IPS DF 4.7 (cell line): Measurements from ENCODE around the gene SSB.
A peak's percentile ranks its signal among the peaks of the same experiment; 100 is the strongest.
"Not testable (repeated sequence)": the region's sequence is repeated elsewhere in the genome, so short reads cannot be mapped to it uniquely, and the experiment has no call there.

ENCODE experiments used
- DNase-seq: peaks from one replicate; pipeline ENCODE4 v3.0.0-alpha.2; 2013; ENCODE audit warnings: low spot score; ENCODE audit errors: extremely low read depth

Gene SSB

GRCh38 chr2:169781249-169782013, 17.2 kb upstream of the SSB start:
- DNase-seq, result no peak

- no peak for DNase-seq
These were observed 16.2 kb upstream of the SSB start for GRCh38 chr2:169782513-169782912.

- no peak for DNase-seq
These were observed 8.1 kb upstream of the SSB start for GRCh38 chr2:169790581-169790980.

- no peak for DNase-seq
These were observed 3.5 kb upstream of the SSB start for GRCh38 chr2:169795181-169795580.

GRCh38 chr2:169796441-169796840, 2.2 kb upstream of the SSB start:
- no peak for DNase-seq

DNA sequence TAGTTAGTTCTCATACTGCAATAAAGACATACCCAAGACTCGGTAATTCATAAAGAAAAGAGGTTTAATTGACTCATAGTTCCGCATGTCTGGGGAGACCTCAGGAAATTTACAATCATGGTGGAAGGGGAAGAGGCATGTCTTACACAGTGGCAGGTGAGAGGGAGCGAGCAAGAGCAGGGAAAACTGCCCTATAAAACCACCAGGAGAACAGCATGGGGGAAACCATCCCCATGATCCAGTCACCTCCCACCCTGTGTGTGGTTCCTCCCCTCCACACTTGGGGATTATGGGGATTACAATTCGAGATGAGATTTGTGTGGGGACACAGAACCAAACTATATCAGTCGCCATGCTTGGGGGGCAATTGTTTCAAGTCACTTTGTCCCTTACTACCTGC, 1.1 kb upstream of the SSB start:
- DNase-seq, result no peak

DNA sequence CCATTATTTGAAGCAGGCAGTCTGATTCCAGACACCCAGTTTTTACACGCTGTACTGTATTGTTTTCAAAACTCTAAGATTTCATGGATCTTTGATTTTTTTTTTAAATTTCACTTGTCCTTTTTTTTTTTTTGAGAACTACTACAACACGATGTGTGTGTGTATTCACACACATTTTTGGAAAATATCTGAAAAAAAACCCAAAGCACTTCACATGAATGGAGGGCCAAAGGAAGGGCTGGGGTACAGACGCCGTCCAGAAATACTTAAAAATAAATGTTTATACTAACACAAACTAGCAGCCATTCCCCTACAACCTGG, 314 bp upstream of the SSB start:
- no peak for DNase-seq

- DNase-seq, result no peak
These were observed 4.8 kb downstream of the SSB start for GRCh38 chr2:169803480-169803879.

- DNase-seq, result no peak
These were observed 7.9 kb downstream of the SSB start for GRCh38 chr2:169806586-169806985.

- DNase-seq, result no peak
These were observed 9.6 kb downstream of the SSB start for GRCh38 chr2:169808221-169808620.

DNA sequence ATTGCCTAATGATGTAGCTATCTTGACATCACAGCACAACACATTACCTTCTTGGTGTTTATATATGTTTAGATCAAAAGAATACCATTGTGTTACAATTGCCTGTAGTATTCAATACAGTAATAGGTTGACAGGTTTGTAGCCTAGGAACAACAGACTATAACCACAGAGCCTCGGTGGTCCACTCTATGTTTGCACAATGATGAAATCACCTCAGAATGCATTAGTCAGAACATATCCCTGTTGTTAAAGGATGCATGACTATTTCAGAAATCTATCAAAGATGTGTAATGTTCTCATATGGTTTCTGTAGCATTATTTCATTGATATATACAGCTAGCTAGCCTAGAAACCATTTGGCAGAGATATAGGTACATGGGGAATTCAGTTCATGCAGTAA, 17.2 kb downstream of the SSB start:
- DNase-seq, result no peak

DNA sequence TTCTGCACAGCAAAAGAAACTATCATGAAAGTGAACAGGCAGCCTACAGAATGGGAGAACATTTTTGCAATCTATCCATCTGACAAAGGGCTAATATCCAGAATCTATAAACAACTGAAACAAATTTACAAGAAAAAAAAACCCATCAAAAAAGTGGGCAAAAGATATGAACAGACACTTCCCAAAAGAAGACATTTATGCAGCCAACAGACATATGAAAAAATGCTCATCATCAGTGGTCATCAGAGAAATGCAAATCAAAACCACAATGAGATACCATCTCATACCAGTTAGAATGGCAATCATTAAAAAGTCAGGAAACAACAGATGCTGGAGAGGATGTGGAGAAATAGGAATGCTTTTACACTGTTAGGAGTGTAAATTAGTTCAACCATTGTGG, 18.3 kb downstream of the SSB start:
- not testable (repeated sequence) for DNase-seq

DNA sequence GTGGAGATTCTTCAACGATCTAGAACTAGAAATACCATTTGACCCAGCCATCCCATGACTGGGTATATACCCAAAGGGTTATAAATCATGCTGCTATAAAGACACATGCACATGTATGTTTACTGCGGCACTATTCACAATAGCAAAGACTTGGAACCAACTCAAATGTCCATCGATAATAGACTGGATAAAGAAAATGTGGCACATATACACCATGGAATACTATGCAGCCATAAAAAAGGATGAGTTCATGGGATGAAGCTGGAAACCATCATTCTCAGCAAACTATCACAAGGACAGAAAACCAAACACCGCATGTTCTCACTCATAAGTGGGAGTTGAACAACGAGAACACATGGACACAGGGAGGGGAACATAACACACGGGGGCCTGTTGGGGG, 18.7 kb downstream of the SSB start:
- not testable (repeated sequence) for DNase-seq

DNA sequence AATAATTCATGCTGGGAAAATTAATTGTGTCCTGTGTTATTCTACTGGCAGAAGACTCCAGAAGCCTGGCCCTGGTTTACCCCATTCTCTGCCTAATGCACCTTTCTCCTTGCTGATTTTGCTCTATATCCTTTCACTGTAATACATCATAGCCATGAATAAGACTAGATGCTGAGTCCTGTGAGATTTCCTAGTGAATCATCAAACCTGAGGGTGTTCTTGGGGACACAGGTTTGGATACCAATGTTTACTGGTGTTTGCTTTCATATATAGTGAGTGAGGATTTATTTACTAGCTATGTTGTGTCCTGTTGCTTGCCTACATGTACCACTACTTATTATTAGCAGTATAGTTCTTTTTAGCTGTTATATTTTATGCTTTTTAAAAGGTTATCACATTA, 19.6 kb downstream of the SSB start:
- DNase-seq, result no peak

DNA sequence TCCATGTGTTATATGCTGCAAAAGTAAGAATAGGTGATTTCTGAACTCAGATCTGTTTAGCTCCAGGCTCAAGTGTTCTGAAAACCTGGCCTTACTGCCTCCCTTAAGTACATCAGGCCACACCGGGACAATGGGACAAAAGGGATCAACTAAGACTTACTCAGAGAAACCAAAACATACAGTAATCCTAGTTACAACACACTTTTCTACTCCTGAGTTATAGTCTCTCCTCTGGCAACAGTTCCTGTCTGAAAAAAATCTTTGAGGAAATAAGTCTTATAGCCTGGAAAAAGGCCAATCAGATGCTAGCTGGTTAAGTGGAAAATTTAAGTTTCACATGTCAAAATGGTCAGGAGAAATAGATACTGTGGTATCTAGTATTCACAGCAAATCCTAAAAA, 20.4 kb downstream of the SSB start:
- DNase-seq, result no peak

- not testable (repeated sequence) for DNase-seq
These were observed 21.4 kb downstream of the SSB start for GRCh38 chr2:169820101-169820500.

GRCh38 chr2:169822036-169822435, 23.4 kb downstream of the SSB start:
- DNase-seq, result no peak

GRCh38 chr2:169822785-169823392, 24.2 kb downstream of the SSB start:
- DNase-seq, result no peak

- DNase-seq, result no peak
These were observed 25.3 kb downstream of the SSB start for GRCh38 chr2:169823996-169824372.

DNA sequence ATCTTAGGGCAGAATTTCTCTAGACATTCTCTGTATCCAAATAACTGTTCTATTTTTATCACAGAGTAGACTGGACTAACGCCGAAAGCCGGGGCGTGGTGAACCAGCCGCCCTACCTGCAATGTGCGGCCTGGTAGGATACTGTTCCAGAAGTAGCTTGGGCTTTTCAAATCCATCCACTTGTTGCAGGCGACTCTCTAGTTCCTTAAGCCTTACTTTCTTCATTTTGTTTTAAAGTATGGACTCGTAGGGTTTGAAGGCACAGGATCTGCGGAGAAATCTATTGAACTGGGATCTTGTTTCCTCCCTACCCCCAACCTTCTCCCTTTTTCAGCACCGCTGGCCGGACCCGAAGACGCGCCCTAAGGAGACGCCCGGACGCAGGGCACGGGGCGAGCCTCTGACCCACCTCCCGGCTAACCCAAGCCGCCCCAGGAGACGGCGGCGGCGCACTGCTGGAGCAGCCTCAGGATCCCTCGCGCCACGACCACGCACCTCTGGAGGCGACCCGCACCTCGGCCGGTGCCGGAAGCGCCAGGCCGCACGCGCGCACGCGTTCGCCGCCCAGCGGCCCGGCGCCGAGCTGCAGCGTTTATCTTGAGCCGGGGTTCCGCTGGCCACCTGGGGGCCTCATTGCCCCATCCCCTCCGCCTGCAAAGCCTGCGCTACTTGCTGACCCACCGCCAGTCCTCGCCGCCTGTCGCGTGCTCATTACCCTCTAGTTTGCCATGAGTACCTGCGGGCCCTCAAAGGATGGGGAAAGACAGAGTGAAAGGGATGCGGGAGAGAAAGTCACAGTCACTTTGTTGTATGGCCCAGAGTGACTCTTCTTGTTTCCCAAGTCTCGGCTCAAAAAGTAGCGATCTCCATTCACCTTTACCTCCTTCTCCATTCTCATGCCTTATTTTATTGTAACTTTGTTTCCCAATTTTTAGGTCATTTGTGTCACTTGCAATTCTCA, 26.0 kb downstream of the SSB start, which contains the start of gene METTL5:
Gene METTL5 (minus strand): TSS at position 533 of the 961 bp plus-strand sequence. CDS start 308 bp downstream, at position 225.
- DNase-seq, result peak; percentile 49

DNA sequence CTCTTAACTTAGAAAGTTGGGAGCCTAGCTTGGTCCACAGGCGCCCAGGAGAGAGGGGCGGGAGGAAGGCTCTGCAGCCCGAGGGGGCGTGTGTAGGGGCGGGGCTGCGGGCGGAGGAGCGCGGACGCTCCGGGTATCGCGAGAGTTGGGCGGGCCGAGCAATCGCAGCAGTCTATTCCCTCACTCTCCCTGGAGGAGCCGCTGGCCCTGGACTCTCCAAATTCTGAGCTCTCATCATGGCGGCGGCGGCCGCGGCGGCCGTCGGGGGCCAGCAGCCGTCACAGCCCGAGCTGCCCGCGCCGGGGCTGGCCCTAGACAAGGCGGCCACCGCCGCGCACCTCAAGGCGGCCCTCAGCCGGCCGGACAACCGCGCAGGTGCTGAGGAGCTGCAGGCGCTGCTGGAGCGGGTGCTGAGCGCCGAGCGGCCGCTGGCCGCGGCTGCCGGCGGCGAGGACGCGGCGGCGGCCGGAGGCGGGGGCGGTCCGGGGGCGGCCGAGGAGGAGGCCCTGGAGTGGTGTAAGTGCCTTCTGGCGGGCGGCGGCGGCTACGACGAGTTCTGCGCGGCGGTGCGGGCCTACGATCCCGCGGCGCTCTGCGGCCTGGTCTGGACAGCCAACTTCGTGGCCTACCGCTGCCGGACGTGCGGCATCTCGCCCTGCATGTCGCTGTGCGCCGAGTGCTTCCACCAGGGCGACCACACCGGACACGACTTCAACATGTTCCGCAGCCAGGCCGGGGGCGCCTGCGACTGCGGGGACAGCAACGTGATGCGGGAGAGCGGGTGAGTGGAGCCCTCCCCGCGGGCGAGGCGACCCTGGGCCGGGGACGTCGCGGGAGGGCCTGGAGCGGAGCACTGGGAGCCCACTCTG, 28.8 kb downstream of the SSB start, which contains the start of gene UBR3:
Gene UBR3 (plus strand): TSS at position 183 of the 869 bp plus-strand sequence. CDS start 54 bp downstream, at position 237.
- DNase-seq, result peak; percentile 46
